B cell (primary cell): ENCODE measurements around the gene ARHGAP18. TPM values are rescaled to one million over a fixed set of nuclear protein-coding genes. Genes with fewer than 3 reads are reported as not detected.

Experiments used
- ATAC-seq: fragments of 200-7000 bp; cut with Tn5 transposase; one replicate; pipeline ENCODE4 v1.10.0; 2021; ENCODE audit warnings: low read depth, mild to moderate bottlenecking, moderate number of reproducible peaks, moderate library complexity
- CTCF ChIA-PET: fragments of 350-600 bp; sonication (Branson Sonifier 250); formaldehyde crosslinking; loops from one replicate; lab custom pipeline; 2021; ENCODE audit warnings: antibody characterized with exemption, inconsistent platforms; lab: Charles Lee
- POLR2A ChIA-PET: fragments of 350-600 bp; sonication (Branson Sonifier 250); formaldehyde crosslinking; loops from one replicate; lab custom pipeline; 2021; ENCODE audit warnings: antibody characterized with exemption; lab: Charles Lee
- DNase-seq: peaks from one replicate; pipeline ENCODE4 v3.0.0; 2013
- H2AFZ ChIP-seq: 2 replicates; pipeline ENCODE4 v1.6.1; 2012; ENCODE audit warnings: mild to moderate bottlenecking, low read depth, low read length; ENCODE audit not compliant: insufficient read depth, poor library complexity, severe bottlenecking
- H3K27ac ChIP-seq, 2 donors: 1 replicate in 1 of 2; 2 replicates in 1 of 2; pipeline ENCODE4 v1.5.1; 2012 to 2013; ENCODE audit warnings: low read length in 2 of 2, mild to moderate bottlenecking in 2 of 2, moderate library complexity in 1 of 2
- H3K27me3 ChIP-seq, 4 experiments: fragments of 200-600 bp in 1 of 4; sonication (generic) in 1 of 4; replicated peaks in 1 of 4; 1 replicate in 2 of 4; 2 replicates in 2 of 4; pipeline versions ENCODE4 v1.6.1 to v1.7.0; 2013 to 2016; ENCODE audit warnings: low read length in 3 of 4, mild to moderate bottlenecking in 2 of 4, mixed read lengths in 1 of 4, moderate library complexity in 1 of 4; ENCODE audit not compliant: insufficient read depth in 4 of 4, control insufficient read depth in 3 of 4; ENCODE audit errors: control extremely low read depth in 1 of 4
- H3K36me3 ChIP-seq, 2 experiments: replicated peaks in 1 of 2; 1 replicate in 1 of 2; 2 replicates in 1 of 2; pipeline versions ENCODE4 v1.6.1 to v1.7.1; 2013; ENCODE audit warnings: low read length in 1 of 2; ENCODE audit not compliant: insufficient read depth in 2 of 2, control insufficient read depth in 1 of 2; ENCODE audit errors: control extremely low read depth in 1 of 2, extremely low read depth in 1 of 2
- H3K4me1 ChIP-seq, 2 donors: fragments of 200-600 bp in 1 of 2; sonication (generic) in 1 of 2; 1 replicate in 1 of 2; 2 replicates in 1 of 2; pipeline versions ENCODE4 v1.5.1 to v1.6.1; 2013 to 2017; ENCODE audit warnings: low read length in 2 of 2; ENCODE audit not compliant: control insufficient read depth in 2 of 2, insufficient read depth in 2 of 2
- H3K4me2 ChIP-seq: replicated peaks from 2 replicates; pipeline ENCODE3; 2012; ENCODE audit warnings: mild to moderate bottlenecking, low read depth, low read length; ENCODE audit not compliant: poor library complexity, severe bottlenecking
- H3K4me3 ChIP-seq, 5 experiments: fragments of 200-600 bp in 1 of 5; sonication (generic) in 1 of 5; 1 replicate in 3 of 5; 2 replicates in 2 of 5; pipeline versions ENCODE4 v1.5.1 to v1.7.0; 2011 to 2016; ENCODE audit warnings: low read length in 4 of 5, mild to moderate bottlenecking in 4 of 5, low read depth in 2 of 5, control low read depth in 1 of 5, moderate library complexity in 1 of 5; ENCODE audit not compliant: insufficient read depth in 1 of 5; ENCODE audit errors: control extremely low read depth in 1 of 5, extremely low read depth in 1 of 5
- H3K79me2 ChIP-seq: fragments of 200-600 bp; sonication (generic); one replicate; pipeline ENCODE4 v1.6.0; 2016; ENCODE audit warnings: low read length; ENCODE audit not compliant: control insufficient read depth, insufficient read depth
- H3K9ac ChIP-seq: fragments of 200-600 bp; sonication (generic); 2 replicates; pipeline ENCODE4 v1.6.1; 2017; ENCODE audit warnings: mild to moderate bottlenecking, low read length, moderate library complexity
- H3K9me3 ChIP-seq, 3 donors: one replicate each; pipeline versions ENCODE4 v1.6.1 to v1.7.1; 2013; ENCODE audit warnings: low read length in 2 of 3; ENCODE audit not compliant: control insufficient read depth in 2 of 3, insufficient read depth in 1 of 3; ENCODE audit errors: control extremely low read depth in 1 of 3
- H4K20me1 ChIP-seq: 2 replicates; pipeline ENCODE4 v1.6.0; 2012; ENCODE audit warnings: mild to moderate bottlenecking, low read length; ENCODE audit not compliant: insufficient read depth, control insufficient read depth, poor library complexity, severe bottlenecking
- H3K27ac Mint-ChIP-seq: one replicate; pipeline ENCODE4 v1.8.0; 2021; ENCODE audit warnings: mixed read lengths
- H3K27me3 Mint-ChIP-seq: one replicate; pipeline ENCODE4 v1.8.0; 2021; ENCODE audit warnings: mixed read lengths
- H3K4me1 Mint-ChIP-seq: one replicate; pipeline ENCODE4 v1.8.0; 2021; ENCODE audit warnings: mixed read lengths
- H3K4me3 Mint-ChIP-seq: one replicate; pipeline ENCODE4 v1.8.0; 2021; ENCODE audit warnings: mixed read lengths
- H3K9me3 Mint-ChIP-seq: one replicate; pipeline ENCODE4 v1.8.0; 2022; ENCODE audit warnings: mixed read lengths; ENCODE audit not compliant: insufficient read depth
- CTCF ChIP-seq: fragments of 200-600 bp; IDR thresholded peaks from one replicate; pipeline ENCODE4 v1.8.0; 2022; ENCODE audit warnings: antibody characterized with exemption, mild to moderate bottlenecking
- EZH2 ChIP-seq: IDR thresholded peaks from 2 replicates; pipeline ENCODE4 v1.6.1; 2012; ENCODE audit warnings: borderline replicate concordance, low read depth, mild to moderate bottlenecking, moderate library complexity, low read length; ENCODE audit not compliant: insufficient read depth, poor library complexity, severe bottlenecking
- WGBS: methylation state at CpG from one replicate; pipeline ENCODE4 v1.1.5; 2013; ENCODE audit warnings: missing lambda C conversion rate; ENCODE audit not compliant: insufficient coverage; 5-methylcytosine and 5-hydroxymethylcytosine counted together
- intact Hi-C: fragments of 100-400 bp; cut with micrococcal nuclease; formaldehyde crosslinking; loops from one replicate; pipeline ENCODE4 v1.10.0; 2022
- polyA plus RNA-seq: library from polyadenylated mRNA; depleted of rRNA; stranded (reverse); fragments of >200 nt; gene quantifications from 2 replicates; pipeline ENCODE4 v1.2.3, GENCODE V29; 2012
- total RNA-seq, 2 donors: library from RNA; stranded (reverse); fragments of 120-200 nt in 1 of 2; gene quantifications; 1 replicate in 1 of 2; 2 replicates in 1 of 2; pipeline versions ENCODE4 v1.2.3 to v1.2.4, GENCODE V29; 2013 to 2022

Gene ARHGAP18
- total and polyA plus RNA-seq, 2 donors (not counting 1 experiment from before 2014, with no cell fraction given), result 0.95 to 3.9 TPM

- Mint-ChIP-seq H3K27me3 (no peaks in the 10 kb centered on the region), H3K4me3 (no peak overlapping the region), H3K9me3 (no peaks in the 10 kb centered on the region), H3K4me1 (peaks cover 11% of the 10 kb centered on the region), H3K27ac (no peak overlapping the region)
- intact Hi-C loops, result no loop called here
- H3K4me3 ChIP-seq, result no peak overlapping the region
- no peak for DNase-seq
- ChIA-PET CTCF (interaction anchor here (2.0 kb wide), 1 partner anchor 12 kb away, joined by 5 read pairs; no protein-coding TSS in a partner anchor), POLR2A (no interaction called here)
- no peak for TF ChIP-seq CTCF
- TF ChIP-seq EZH2, result no peak
- no peaks in the 10 kb centered on the region for H4K20me1 ChIP-seq
- no peak for ATAC-seq
- H3K9ac ChIP-seq, result no peak overlapping the region
- no peaks in the 10 kb centered on the region for H3K27me3 ChIP-seq
- H3K4me2 ChIP-seq, result no peak overlapping the region
- H3K36me3 ChIP-seq, result no peaks in the 10 kb centered on the region
- H3K27ac ChIP-seq, result no peak overlapping the region
- no CpG with 5 or more reads among the region's 1 CpG for WGBS
- H3K9me3 ChIP-seq, result no peaks in the 10 kb centered on the region
- no peak overlapping the region for H2AFZ ChIP-seq
- peaks cover 0 to 7% of the 10 kb centered on the region in 2 donors for H3K4me1 ChIP-seq
- peaks cover 13% of the 10 kb centered on the region for H3K79me2 ChIP-seq
Measured at GRCh38 chr6:129696028-129696418, 14.0 kb downstream of the ARHGAP18 start.

GRCh38 chr6:129695373-129696027 lies 14.5 kb downstream of the ARHGAP18 start:
- Histone ChIP-seq H3K4me2 (no peak overlapping the region), H3K27me3 (no peaks in the 10 kb centered on the region), H3K4me1 (peaks cover 0 to 7% of the 10 kb centered on the region in 2 donors), H3K79me2 (peaks cover 13% of the 10 kb centered on the region), H4K20me1 (no peaks in the 10 kb centered on the region), H2AFZ (no peak overlapping the region), H3K9ac (no peak overlapping the region), H3K36me3 (no peaks in the 10 kb centered on the region), H3K9me3 (no peaks in the 10 kb centered on the region), H3K4me3 (no peak overlapping the region), H3K27ac (no peak overlapping the region)
- TF ChIP-seq EZH2 (no peak), CTCF (no peak)
- peaks cover 10% of the 10 kb centered on the region for H3K4me1 Mint-ChIP-seq
- no peak for ATAC-seq
- POLR2A ChIA-PET, result no interaction called here
- no peaks in the 10 kb centered on the region for H3K9me3 Mint-ChIP-seq
- intact Hi-C loops, result no loop called here
- H3K4me3 Mint-ChIP-seq, result no peak overlapping the region
- H3K27me3 Mint-ChIP-seq, result no peaks in the 10 kb centered on the region
- no CpG with 5 or more reads among the region's 3 CpGs for WGBS
- CTCF ChIA-PET, result interaction anchor here (1.4 to 2.0 kb wide), 2 partner anchors 11 to 34 kb away, joined by 5 read pairs; no protein-coding TSS in a partner anchor
- H3K27ac Mint-ChIP-seq, result no peak overlapping the region
- no peak for DNase-seq
